Loucy (cell line): ENCODE data around the gene RERE.

ENCODE experiments used
- CTCF ChIP-seq: fragments of 200-600 bp; sonication (generic); conservative IDR thresholded peaks from 2 replicates; pipeline ENCODE4 v1.5.1; 2014; ENCODE audit warnings: mild to moderate bottlenecking, antibody characterized with exemption, low read length
- EZH2phosphoT487 ChIP-seq: fragments of 200-600 bp; IDR thresholded peaks from 2 replicates; pipeline ENCODE4 v1.6.1; 2018; ENCODE audit warnings: antibody characterized with exemption, mild to moderate bottlenecking, moderate library complexity, borderline replicate concordance

- TF ChIP-seq CTCF (no peak), EZH2phosphoT487 (no peak)
These were observed 30.2 kb downstream of the RERE start for GRCh38 chr1:8787218-8787617.
